ENCODE results near the gene CSAD.

DNA sequence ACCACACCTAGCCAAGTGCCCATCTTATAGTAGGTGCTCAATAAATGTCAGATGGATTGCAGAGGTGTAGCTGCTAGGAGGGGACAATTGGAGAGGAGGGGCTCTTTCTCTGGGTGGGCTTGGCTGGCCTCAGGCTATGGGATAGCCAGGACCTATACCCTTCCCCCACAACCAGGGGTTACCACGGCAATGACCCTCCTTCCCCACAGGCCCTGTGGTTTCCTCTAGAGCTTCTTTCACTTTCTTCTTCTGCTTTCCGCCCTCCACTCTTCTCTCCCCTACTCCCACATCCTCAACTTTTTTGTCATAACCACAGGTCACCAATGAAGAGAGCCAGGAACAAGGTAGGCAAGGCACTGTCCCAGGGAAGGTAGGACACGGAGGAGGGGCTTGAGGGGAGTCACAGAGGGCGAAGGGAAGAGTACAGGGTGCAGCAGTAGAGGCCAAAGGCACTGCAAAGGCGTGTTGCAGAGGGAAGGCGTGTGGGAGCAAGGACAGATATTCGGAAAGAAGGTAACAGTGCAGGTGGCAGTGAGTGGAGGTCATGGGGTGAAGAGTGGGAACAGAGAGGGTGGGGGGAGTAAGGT lies 28.2 kb upstream of the CSAD start:
- no peak for TF ChIP-seq GATA2 (IDR thresholded peaks at IDR 0.05; ENCODE audit: low read depth, low read length)
- TF ChIP-seq GATA3 (IDR thresholded peaks at IDR 0.05; ENCODE audit: low read depth, low read length) = no peak
